NCI-H748 treated with DMSO at 0.1 percent for 48 hours (cell line): ENCODE results near the gene WDR7.

Experiments
- DNase-seq: peaks from one replicate; lab custom pipeline; 2025; lab: John Stamatoyannopoulos, UW

WDR7 gene

GRCh38 chr18:56722518-56722917, 71.4 kb downstream of the WDR7 start:
- no peak for DNase-seq

GRCh38 chr18:56723068-56723467, 71.9 kb downstream of the WDR7 start:
- DNase-seq: no peak

- no peak for DNase-seq
These were observed 72.5 kb downstream of the WDR7 start for GRCh38 chr18:56723706-56724105.

- no peak for DNase-seq
These were observed 75.7 kb downstream of the WDR7 start for GRCh38 chr18:56726906-56727305.

- no peak for DNase-seq
These were observed 76.2 kb downstream of the WDR7 start for GRCh38 chr18:56727399-56727798.

- no peak for DNase-seq
These were observed 77.6 kb downstream of the WDR7 start for GRCh38 chr18:56728741-56729140.

GRCh38 chr18:56738184-56738583, 87.0 kb downstream of the WDR7 start:
- DNase-seq: no peak

- DNase-seq: no peak
These were observed 88.6 kb downstream of the WDR7 start for GRCh38 chr18:56739731-56740130.

GRCh38 chr18:56740645-56741044, 89.5 kb downstream of the WDR7 start:
- DNase-seq: no peak

- no peak for DNase-seq
These were observed 90.5 kb downstream of the WDR7 start for GRCh38 chr18:56741685-56742084.

- DNase-seq: no peak
These were observed 92.0 kb downstream of the WDR7 start for GRCh38 chr18:56743115-56743514.

GRCh38 chr18:56747032-56747658, 96.0 kb downstream of the WDR7 start:
- no peak for DNase-seq

- DNase-seq: no peak
These were observed 96.7 kb downstream of the WDR7 start for GRCh38 chr18:56747857-56748256.

GRCh38 chr18:56748698-56749268, 97.6 kb downstream of the WDR7 start:
- peak; percentile 62 for DNase-seq

- no peak for DNase-seq
These were observed 105.8 kb downstream of the WDR7 start for GRCh38 chr18:56756966-56757365.

GRCh38 chr18:56770097-56770496, 118.9 kb downstream of the WDR7 start:
- DNase-seq: peak; percentile 81

- no peak for DNase-seq
These were observed 119.7 kb downstream of the WDR7 start for GRCh38 chr18:56770873-56771272.

GRCh38 chr18:56775701-56776100, 124.5 kb downstream of the WDR7 start:
- DNase-seq: peak; percentile 49

GRCh38 chr18:56787390-56787789, 136.2 kb downstream of the WDR7 start:
- DNase-seq: peak; percentile 25

- no peak for DNase-seq
These were observed 138.1 kb downstream of the WDR7 start for GRCh38 chr18:56789004-56789888.

GRCh38 chr18:56789889-56790180, 138.7 kb downstream of the WDR7 start:
- no peak for DNase-seq

GRCh38 chr18:56795381-56795780, 144.2 kb downstream of the WDR7 start:
- no peak for DNase-seq

- DNase-seq: no peak
These were observed 148.6 kb downstream of the WDR7 start for GRCh38 chr18:56799756-56800155.
